NCI-H2227 (cell line): ENCODE data around the gene TBC1D10B.

Source experiments
- DNase-seq: peaks from one replicate; lab custom pipeline; 2025; ENCODE audit not compliant: unreplicated experiment; lab: John Stamatoyannopoulos, UW

The TBC1D10B gene

DNA sequence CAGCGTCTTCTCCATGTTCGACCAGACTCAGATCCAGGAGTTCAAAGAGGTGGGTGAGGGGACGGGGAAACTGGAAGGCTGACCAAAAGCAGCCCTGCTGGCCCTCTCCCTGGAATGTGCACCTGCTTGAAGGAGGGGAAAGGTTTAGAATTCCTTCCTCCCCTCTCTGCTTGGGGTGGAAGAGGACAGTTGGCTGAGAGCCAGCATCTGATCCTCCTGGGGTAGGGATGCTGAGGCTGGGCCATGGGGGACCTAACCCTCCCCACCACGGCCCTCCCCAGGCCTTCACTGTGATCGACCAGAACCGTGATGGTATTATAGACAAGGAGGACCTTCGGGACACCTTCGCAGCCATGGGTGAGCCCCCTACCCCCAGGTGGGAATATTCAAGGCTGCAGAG, 5.6 kb upstream of the TBC1D10B start:
- DNase-seq: no peak

DNA sequence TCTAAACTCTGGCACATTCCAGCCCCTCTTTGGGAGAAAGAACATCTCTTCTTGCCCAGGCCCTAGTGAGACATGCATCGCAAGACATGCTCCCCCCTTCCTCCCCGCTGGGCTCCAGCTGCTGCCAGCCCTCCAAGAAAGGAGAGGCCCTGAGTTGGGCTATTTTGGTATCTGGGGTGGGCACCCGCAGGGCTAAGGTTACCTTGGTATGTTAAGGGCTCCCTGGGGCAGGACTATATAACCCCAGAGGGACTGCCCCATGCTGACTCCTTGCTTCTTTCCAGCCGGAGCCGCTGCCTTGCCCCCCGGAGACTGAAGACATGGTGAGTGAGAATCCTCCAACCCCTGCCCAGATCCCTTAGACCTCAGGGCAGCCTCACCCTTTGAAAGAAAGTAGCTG, 4.2 kb upstream of the TBC1D10B start, which contains the start of gene MYL11:
TSS of gene MYL11 (plus strand) at position 265 of the 400 bp plus-strand sequence. CDS start at position 321, 56 bp downstream.
- no peak for DNase-seq

DNA sequence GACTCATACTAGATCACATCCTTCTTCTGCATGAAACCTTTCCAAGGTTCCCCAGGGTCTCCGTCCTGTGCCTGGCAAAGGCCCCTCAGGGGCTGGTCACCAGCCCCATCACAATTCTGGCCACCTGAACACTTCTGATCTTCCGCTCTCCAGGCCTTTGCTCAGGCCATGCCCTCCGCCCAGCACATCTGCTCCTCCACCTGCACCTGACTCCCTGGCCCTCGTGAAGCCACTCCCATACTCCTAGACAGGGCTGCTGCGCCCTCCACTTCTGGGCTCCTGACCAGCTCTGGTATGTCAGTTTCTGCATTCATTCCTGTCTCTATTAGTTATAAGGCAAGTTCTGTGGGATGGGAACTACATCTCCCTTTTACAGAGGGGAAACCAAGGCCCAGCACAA, 2.4 kb upstream of the TBC1D10B start:
- DNase-seq: no peak

DNA sequence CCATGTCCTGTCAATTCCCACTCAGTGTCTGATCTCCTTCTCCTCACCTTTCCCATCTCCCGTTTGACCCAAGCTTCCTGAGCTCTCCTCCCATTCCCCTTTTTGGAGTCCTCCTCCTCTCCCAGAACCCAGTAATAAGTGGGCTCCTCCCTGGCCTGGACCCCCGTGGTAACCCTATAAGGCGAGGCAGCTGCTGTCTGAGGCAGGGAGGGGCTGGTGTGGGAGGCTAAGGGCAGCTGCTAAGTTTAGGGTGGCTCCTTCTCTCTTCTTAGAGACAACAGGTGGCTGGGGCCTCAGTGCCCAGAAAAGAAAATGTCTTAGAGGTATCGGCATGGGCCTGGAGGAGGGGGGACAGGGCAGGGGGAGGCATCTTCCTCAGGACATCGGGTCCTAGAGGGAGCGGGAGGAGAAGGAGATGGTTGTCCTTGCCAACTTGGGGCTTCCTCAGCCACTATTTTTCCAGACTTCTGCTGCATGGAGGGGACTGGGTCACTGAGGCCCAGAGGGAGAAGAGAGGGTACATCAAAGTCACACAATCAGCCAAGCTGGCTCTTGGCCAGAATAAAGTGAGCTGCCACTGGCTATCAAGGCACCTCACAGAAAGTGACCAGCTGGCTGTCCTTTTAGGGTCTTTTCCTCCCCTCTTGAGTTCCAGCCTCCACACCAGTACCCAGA, 1.9 kb upstream of the TBC1D10B start:
- no peak for DNase-seq

DNA sequence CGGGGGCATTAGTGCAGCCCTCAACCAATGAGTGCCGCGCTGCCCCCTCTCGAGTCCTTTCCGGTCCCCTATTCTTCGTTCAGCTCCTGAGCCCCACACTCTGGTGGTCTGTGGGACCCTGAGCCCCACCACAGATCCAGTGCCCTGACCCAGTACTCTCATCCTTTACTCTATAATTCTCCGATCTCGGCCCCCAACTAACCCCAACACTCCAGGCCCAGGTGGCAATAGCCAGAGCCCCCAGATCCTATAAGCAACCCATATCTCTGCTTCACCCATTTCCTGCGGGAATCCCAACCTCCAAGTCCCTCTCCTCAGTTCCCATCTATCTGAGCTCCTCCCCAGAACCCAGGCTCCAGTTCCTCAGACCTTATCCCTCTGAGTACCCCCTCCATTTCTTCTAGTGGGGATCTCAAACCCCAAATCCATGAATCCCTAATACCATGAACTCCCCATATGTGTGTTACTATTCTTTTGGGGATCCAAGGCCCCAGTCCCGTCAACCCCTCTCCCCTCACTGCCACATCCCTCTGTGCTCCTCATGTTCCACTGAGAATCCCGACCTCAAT, 1.0 kb upstream of the TBC1D10B start:
- DNase-seq: no peak

DNA sequence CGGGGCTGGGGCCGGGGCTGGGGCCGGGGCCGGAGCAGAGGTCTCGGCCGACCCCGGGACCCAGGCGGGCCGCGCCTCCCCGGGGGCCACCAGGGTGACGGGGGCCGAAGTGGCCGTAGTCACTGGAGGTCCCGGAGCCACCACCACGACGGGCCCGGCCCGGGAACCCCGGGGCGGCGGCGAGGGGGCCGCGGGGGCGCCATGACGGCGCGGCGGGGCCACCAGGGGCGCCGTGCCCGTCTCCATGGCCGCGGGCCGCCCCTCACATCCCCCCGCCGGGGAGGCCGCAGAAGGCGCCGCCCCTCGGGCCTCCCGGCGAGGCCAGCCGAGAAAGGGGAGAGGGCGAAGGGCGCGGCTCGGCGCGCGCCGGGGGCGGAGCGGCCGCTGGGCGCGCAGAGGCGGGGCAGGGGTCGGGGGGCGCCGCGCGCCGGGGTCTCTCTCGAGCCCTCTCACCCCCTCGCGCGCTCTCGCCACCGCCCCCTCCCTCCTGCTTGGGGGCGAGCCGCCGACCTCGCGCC, 297 bp downstream of the TBC1D10B start:
- no peak for DNase-seq

DNA sequence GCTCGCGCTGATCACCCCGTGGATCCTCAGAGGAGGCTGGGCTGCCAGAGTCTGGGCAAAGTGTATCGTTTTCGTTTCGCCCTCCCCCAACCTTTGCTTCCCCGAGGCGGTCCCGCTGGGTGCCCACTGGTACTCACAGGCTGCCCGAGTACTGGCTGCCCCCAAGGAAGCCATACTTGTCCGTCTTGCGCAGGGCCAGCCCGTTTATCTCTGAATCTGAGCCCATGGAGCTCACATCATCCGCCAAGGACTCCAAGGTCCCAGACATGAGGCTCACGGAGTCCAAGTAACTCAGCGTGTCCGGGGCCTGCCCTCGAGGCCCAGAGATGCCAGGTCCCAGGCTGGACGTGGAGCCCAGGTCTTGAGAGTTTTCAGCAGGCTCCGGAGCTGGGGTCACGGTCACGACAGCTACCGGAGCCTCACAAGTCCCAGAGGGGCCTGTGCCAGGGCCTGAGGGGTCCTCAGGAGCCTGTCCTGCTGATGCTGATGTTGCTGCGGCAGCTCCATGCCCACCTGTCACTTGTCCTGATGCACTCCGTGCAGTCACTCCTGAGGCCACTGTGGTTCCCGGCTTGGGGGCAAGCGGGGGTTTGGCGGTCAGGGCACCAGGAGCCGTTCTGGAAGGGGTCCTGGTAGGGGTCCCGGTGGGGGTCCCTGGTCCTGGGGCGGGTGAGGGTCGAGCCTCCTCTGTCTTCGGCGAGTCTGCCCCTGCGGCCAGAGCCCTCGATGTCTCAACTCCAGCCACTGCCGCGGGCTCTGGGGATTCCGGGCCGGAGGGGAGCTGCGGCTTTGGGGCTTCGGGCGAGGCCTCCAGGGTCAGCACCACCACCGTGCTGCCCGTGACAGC, 980 bp downstream of the TBC1D10B start:
- DNase-seq: no peak

DNA sequence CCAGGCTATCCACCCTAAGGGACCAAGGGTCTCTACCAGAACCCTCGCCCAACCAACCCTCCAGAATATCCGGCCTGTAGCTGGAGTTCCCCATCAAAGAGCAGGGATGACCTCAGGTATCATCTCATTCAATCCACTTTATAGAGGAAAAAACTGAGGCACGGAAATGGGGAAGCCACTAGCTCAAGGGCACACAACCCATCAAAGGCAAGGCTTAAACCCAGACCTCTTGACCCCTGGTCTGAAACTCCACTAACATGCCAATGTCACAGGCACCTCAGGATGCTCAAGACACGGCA, 1.6 kb downstream of the TBC1D10B start:
- no peak for DNase-seq

DNA sequence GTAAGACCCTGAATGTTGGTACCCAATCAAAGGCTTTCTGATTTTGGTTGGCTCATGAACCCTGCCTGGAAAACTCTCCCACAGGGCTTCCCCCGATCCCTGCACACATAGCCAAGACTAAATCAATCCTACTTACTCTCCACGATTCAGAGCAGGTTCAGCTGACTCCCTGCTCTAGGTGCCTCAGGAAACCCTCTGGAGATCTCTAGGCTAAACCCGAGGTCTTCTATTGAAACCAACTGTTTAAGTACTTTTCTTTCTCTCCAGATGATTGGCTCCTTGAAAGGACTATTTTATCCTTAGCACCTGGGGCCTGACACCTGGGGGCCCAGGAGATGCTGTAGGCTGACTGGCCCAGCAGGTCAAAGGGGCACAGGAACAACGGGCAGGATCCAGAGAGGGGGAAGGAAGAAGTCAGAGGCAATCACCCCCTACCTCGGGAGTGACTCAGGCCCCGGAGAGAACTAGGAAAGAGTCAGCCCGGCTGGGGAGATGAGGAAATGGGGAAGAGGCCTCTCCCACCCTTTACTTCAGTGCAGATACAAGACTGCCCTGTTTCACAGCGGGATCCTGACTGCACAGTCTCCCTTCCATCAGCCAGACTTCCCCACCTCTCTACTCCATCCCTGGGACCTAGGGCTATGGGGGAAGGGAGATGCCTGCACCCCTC, 2.0 kb downstream of the TBC1D10B start:
- DNase-seq: no peak

DNA sequence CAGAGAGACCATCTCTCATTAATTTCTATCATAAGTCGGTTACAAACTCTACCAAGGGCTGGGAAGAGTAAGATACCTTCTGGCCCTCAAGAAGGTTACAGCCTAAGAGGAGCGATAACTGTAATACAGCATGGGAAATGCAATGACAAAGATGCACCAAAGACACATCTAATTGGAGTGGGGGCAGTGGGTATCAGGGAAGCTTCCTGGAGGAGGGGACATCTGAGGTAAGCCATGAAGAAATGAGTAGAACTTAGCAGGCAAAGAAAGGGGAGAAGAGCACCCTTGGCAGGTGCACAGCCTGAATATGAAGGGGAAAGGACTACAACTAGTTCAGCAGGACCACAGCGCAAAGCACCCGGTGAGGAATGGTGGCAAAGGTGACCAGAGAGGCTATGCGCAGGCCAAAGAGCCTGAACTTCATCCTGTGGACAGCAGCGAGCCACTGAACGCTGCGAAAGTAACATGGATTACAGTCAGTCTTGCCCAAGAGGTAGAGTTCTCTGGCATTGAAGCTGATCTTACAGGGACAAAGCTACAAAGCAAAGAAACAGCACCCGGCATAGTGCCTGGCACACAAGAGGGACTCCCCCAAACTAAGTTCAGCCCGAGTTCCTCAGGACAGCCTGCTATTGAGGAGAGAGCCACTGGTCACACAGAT, 2.8 kb downstream of the TBC1D10B start:
- DNase-seq: no peak

DNA sequence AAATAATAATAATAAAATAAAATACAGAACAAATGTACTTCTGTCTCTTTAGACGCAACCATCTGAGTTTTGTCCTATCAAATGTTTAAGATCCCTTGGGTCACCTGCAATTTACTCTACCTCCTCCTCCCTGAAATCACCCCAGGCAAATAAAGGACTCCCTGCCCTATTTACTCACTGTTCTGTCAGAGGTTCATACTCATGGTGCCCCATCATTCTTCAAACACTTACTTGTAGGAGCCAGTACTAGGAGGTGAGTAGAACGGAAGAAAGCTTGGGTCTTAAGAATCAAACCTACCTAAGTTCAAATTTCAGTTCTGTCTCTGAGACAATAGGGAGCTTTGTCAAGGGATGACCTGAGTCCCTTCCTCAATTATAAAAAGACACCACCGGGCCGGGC, 3.8 kb downstream of the TBC1D10B start:
- no peak for DNase-seq

DNA sequence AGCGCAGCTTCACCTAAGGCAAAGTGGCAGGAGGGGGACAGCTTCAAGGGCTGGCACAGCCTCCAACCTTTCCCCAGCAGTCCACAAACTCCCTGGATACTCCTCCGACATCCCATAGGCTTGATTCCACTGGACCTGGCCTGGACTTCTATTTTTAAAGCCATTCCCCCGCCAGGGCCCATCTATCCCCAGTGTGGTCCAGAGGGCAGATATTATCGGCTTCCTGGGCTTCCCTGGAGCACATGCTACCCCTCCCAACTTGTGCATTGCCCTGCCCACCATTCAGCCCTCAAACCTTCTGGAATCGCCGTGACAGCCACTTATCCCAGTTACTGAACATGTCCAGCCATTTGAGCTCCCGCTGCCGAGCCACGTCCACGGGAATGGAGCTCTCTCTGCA, 5.1 kb downstream of the TBC1D10B start:
- DNase-seq: no peak

DNA sequence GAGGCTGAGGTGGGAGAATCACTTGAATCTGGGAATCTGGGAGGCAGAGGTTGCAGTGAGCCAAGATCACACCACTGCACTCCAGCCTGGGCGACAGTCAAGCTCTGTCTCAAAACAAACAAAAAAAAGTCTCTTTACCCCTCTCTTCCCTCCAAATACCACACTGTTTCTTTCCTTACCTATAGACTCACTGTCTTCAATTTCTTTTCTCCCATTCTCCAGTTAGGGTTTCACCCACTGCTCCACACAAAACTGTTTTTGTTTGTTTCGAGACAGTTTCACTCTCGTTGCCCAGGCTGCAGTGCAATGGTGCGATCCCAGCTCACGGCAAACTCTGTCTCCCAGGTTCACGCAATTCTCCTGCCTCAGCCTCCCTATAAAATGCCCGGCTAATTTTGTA, 9.1 kb downstream of the TBC1D10B start:
- DNase-seq: no peak

DNA sequence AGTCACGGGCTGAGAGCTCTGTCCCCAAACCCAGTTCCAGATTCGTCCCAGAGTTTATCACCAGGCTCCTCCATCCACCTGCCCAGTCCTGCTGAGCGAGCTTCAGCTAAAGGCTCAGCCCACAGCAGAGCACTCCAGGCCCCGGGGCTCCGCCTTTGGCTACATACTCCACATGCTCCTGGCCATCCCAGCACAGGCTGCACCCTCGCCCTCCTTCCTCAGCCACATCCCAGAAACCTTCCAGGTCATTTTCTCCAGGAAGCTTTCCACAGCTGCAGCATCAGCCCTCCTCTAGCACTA, 10.5 kb downstream of the TBC1D10B start:
- no peak for DNase-seq

DNA sequence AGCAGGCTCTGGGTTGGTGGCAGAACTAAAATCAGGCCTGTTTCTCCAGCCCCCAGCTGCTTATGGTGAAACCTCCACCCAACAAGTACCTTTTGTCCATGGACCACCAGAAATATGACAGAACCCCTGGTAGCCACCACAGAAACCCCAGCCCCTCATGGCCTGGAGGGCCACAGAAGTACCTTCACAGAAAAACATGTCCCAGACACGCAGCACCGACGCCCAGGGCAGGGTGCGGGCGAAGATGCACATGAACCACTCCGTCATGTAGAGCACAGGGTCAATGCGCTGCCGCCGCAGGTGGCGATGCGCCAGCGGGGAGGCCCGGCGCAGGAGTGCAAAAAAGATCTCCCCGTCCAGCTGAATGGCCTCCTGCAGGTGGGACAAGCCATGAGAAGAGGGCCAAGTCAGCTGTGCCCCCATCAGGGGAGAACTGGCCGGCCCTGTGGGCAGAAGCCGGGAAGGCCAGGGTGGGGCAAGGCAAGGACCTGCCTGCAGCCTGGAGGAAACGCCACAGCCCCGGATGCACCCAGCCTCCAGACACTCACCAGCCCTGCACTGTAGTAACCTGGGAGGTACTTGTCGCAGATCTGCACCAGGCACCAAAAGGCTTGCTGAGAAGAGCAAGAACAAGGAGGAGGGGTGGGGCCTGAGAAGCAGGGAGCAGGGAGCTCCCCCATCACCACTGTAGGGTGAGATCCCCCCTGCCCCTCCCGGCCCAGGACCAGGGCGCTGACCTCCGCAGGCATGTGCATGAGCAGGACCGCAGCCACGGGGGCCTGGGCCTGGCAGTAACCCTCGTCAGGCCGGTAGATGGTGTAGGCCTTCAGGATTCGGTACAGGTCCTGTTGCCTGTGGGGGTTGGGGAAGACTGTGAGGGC, 11.1 kb downstream of the TBC1D10B start:
- DNase-seq: no peak

DNA sequence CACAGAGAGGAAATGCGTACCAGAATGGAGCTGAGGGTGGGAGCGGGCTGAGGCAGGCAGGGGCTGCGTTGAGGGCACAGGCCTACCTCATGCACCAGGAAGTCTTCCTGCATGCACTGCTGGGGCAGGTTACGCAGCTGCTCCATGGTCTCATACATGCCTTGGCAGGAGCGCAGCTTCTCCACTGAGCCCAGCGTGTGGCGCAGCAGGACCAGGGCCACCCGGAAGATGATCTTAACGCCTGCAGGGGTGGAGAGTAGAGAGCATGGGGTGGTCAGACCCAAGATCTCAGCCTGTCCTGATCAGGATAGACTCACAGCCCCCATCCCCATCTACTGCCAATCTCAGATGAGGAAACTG, 11.7 kb downstream of the TBC1D10B start:
- DNase-seq: no peak

DNA sequence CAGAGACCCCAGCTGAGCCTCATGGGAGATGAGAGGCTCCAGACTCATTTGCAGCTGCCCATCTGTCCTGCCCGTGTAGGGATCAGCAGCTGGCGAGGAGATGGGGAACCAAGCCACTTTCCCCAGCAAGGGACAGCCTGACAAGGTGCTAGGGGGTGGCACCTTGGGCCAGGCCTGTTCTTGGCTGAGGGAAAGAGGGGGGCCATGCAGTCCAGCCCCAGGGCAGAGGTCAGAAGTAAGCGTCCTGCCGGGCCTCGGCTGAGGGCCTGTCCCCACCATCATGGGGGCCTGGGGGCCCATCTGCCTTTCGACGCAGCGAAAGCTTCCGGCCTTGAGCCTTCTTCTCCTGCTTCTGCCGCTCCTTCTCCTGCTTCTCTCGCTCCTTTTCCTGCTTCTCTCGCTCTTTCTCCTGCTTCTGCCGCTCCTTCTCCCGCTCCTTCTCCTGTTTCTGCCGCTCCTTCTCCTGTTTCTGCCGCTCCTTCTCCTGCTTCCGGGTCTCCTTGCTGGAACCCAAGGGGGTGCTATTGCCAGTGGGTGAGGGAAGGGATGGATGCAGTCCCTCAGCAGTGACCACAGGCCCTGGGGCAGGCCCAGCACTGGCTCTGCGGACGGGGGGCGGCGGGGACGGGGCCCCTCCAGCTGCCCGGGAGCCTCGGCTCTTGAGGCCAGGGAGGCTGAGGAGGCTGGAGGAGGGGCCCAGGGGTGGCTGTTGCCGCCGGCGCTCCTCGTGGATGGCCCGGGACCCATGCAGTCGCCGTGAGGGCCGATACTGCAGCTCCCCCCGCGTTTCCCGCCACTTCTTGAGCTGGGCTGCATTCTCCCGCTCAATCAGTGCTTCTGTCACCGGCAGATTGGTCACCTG, 12.3 kb downstream of the TBC1D10B start:
- no peak for DNase-seq

DNA sequence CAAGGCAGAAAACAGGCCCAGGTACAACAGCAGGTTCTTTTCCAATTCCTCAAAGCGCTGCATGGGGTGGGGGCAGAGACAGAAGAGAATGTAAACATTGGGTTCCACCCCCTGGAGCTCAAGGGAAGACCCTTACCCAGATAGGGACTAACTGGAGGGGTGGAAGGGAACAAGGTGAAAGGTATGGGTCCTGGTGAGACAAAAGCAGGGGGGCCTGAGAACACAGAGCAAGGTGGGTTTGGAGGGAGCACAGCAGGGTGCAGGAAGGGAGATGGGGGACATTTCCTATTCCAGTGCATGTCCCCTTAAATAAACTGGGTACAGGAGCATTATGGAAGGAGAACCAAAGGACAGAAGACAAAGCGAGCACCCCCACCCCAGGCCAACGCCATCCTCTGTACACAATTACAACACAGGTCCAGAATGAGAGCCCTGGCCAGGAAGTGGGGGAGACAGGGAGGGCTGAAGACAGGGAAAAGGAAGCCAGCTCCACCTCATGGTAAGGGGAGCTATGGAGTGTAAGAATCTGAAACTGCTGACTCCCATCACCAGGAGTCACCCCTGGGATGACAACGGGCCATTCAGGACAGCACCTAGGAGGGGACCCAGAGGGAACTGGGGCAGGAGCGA, 13.1 kb downstream of the TBC1D10B start:
- DNase-seq: no peak
